Liver (tissue), 9 donors: Measurements from ENCODE around the gene LOXL4. TPM values are rescaled to one million over a fixed set of nuclear protein-coding genes. Genes with fewer than 3 reads are reported as not detected.

Experiments
- DNase-seq: peaks from one replicate; pipeline ENCODE4 v3.0.0-alpha.2; 2017; ENCODE audit warnings: low spot score
- H3K27ac ChIP-seq, 2 donors: one replicate each; pipeline ENCODE4 v1.7.0; 2013; ENCODE audit warnings: inconsistent platforms in 2 of 2, low read length in 2 of 2, control low read depth in 1 of 2, low read depth in 1 of 2, mild to moderate bottlenecking in 1 of 2
- H3K27me3 ChIP-seq, 4 donors: one replicate each; pipeline versions ENCODE4 v1.6.1 to v1.7.0; 2013; ENCODE audit warnings: low read length in 3 of 4, inconsistent platforms in 1 of 4, mild to moderate bottlenecking in 1 of 4, moderate library complexity in 1 of 4; ENCODE audit not compliant: control insufficient read depth in 4 of 4, insufficient read depth in 4 of 4
- H3K36me3 ChIP-seq, 4 donors: one replicate each; pipeline versions ENCODE4 v1.6.1 to v1.7.0; 2013; ENCODE audit warnings: low read length in 3 of 4, mild to moderate bottlenecking in 3 of 4, low read depth in 1 of 4, moderate library complexity in 1 of 4; ENCODE audit not compliant: control insufficient read depth in 4 of 4, insufficient read depth in 3 of 4
- H3K4me1 ChIP-seq, 4 donors: one replicate each; pipeline versions ENCODE4 v1.6.1 to v1.7.0; 2013; ENCODE audit warnings: low read length in 3 of 4, mild to moderate bottlenecking in 3 of 4, moderate library complexity in 1 of 4; ENCODE audit not compliant: control insufficient read depth in 4 of 4, insufficient read depth in 4 of 4
- H3K4me3 ChIP-seq, 3 donors: one replicate each; pipeline versions ENCODE4 v1.6.1 to v1.7.0; 2013; ENCODE audit warnings: low read length in 3 of 3, control low read depth in 1 of 3, low read depth in 1 of 3, mild to moderate bottlenecking in 1 of 3
- H3K9ac ChIP-seq, 2 donors: one replicate each; pipeline ENCODE4 v1.7.0; 2013; ENCODE audit warnings: low read length in 2 of 2, mild to moderate bottlenecking in 2 of 2, moderate library complexity in 2 of 2, control low read depth in 1 of 2, low read depth in 1 of 2
- H3K9me3 ChIP-seq, 4 donors: one replicate each; pipeline versions ENCODE4 v1.6.1 to v1.7.0; 2013; ENCODE audit warnings: low read length in 3 of 4; ENCODE audit not compliant: control insufficient read depth in 4 of 4
- FOXA1 ChIP-seq: IDR thresholded peaks from 2 replicates; pipeline ENCODE4 v1.6.1; 2016; ENCODE audit warnings: antibody characterized with exemption
- FOXA2 ChIP-seq: IDR thresholded peaks from 2 replicates; pipeline ENCODE4 v1.6.1; 2016; ENCODE audit warnings: antibody characterized with exemption
- GABPA ChIP-seq, 2 donors: IDR thresholded peaks in 1 of 2; conservative IDR thresholded peaks in 1 of 2; 2 replicates each; pipeline ENCODE4 v1.6.1; 2016; ENCODE audit warnings: antibody characterized with exemption in 2 of 2, mild to moderate bottlenecking in 1 of 2, moderate library complexity in 1 of 2
- HNF4A ChIP-seq, 2 donors: conservative IDR thresholded peaks; 2 replicates each; pipeline ENCODE4 v1.6.1; 2016; ENCODE audit warnings: antibody characterized with exemption in 2 of 2, mild to moderate bottlenecking in 2 of 2
- HNF4G ChIP-seq: IDR thresholded peaks from 2 replicates; pipeline ENCODE4 v1.6.1; 2016; ENCODE audit warnings: antibody characterized with exemption
- JUND ChIP-seq, 2 donors: IDR thresholded peaks; 2 replicates each; pipeline ENCODE4 v1.6.1; 2016; ENCODE audit warnings: antibody characterized with exemption in 2 of 2
- NR2F2 ChIP-seq: IDR thresholded peaks from 2 replicates; pipeline ENCODE4 v1.6.1; 2016; ENCODE audit warnings: antibody characterized with exemption
- RAD21 ChIP-seq, 2 donors: IDR thresholded peaks; 2 replicates each; pipeline ENCODE4 v1.6.1; 2016; ENCODE audit warnings: antibody characterized with exemption in 2 of 2, mild to moderate bottlenecking in 2 of 2
- RXRA ChIP-seq, 2 donors: IDR thresholded peaks; 2 replicates each; pipeline ENCODE4 v1.6.1; 2017 to 2018; ENCODE audit warnings: antibody characterized with exemption in 2 of 2, mild to moderate bottlenecking in 1 of 2
- SP1 ChIP-seq: IDR thresholded peaks from 2 replicates; pipeline ENCODE4 v1.6.1; 2018; ENCODE audit warnings: antibody characterized with exemption, mild to moderate bottlenecking
- TAF1 ChIP-seq: conservative IDR thresholded peaks from 2 replicates; pipeline ENCODE4 v1.6.1; 2016; ENCODE audit warnings: antibody characterized with exemption, mild to moderate bottlenecking
- YY1 ChIP-seq: IDR thresholded peaks from 2 replicates; pipeline ENCODE4 v1.6.1; 2016; ENCODE audit warnings: antibody characterized with exemption, mild to moderate bottlenecking
- WGBS: extraction: QIAGEN DNeasy Blood & Tissue Kit; methylation state at CpG from one replicate; pipeline ENCODE4 v1.1.7; 2013; 5-methylcytosine and 5-hydroxymethylcytosine counted together
- polyA plus RNA-seq, 2 donors: library from polyadenylated mRNA; stranded (reverse) in 1 of 2; unstranded in 1 of 2; fragments of 200-250 nt in 1 of 2; fragments of >200 nt in 1 of 2; fragmentation: Nextera tagmentation in 1 of 2; extraction: Ambion mirVana in 1 of 2; gene quantifications; one replicate each; pipeline versions ENCODE4 v1.2.1 to v1.2.3, GENCODE V29; 2013 to 2015
- total RNA-seq, 2 donors: library from RNA; depleted of rRNA; stranded (reverse); fragments of >200 nt; gene quantifications; one replicate each; pipeline ENCODE4 v1.2.3, GENCODE V29; 2014
- TF ChIP-seq, protein P1 (sequence below): IDR thresholded peaks from 2 replicates; pipeline ENCODE4 v1.6.1; 2016; ENCODE audit warnings: antibody characterized with exemption, mild to moderate bottlenecking
- TF ChIP-seq, protein P2 (sequence below): IDR thresholded peaks from 2 replicates; pipeline ENCODE4 v1.6.1; 2016; ENCODE audit warnings: antibody characterized with exemption
- TF ChIP-seq, protein P3 (sequence below): IDR thresholded peaks from 2 replicates; pipeline ENCODE4 v1.6.1; 2016; ENCODE audit warnings: antibody characterized with exemption
- TF ChIP-seq, protein P4 (sequence below): fragments of 150-350 bp; IDR thresholded peaks from 2 replicates; pipeline ENCODE4 v1.5.1; 2017; ENCODE audit warnings: improper control_type of control experiment, low read depth, low read length; ENCODE audit not compliant: missing input control
- donor health status: healthy.
- donor health status: healthy.
- donor health status: healthy.
- donor health status: healthy.
- donor health status: healthy.

Gene LOXL4
- total and polyA plus RNA-seq, 4 donors, result 0.38 to 18.5 (median 1.0) TPM

DNA sequence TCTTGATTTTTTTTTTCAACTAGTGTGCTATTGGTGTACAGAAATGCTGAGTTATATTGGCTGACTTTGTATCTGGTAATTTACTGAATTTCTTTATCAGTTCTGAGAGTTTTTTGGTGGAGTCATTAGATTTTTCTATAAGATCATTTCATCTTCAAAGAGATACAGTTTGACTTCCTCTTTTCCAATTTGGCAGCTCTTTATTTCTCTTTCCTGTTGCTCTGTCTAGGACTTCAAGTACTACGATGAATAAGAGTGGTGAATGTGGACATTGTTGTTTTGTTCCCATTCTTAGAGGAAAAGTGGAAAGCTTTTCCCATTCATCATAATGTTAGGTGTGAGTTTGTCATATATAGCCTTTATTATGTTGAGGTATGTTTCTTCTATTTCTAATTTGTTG is 50.2 kb downstream of the LOXL4 start:
- Histone ChIP-seq H3K27ac (no peak overlapping the region), H3K4me3 (no peak overlapping the region), H3K9ac (no peak overlapping the region), H3K9me3 (peaks cover 0 to 9% (median 3%) of the 10 kb centered on the region in 4 donors), H3K36me3 (peaks cover 0 to 4% (median 0%) of the 10 kb centered on the region in 4 donors), H3K4me1 (no peaks in the 10 kb centered on the region), H3K27me3 (no peaks in the 10 kb centered on the region)
- TF ChIP-seq, protein P1, sequence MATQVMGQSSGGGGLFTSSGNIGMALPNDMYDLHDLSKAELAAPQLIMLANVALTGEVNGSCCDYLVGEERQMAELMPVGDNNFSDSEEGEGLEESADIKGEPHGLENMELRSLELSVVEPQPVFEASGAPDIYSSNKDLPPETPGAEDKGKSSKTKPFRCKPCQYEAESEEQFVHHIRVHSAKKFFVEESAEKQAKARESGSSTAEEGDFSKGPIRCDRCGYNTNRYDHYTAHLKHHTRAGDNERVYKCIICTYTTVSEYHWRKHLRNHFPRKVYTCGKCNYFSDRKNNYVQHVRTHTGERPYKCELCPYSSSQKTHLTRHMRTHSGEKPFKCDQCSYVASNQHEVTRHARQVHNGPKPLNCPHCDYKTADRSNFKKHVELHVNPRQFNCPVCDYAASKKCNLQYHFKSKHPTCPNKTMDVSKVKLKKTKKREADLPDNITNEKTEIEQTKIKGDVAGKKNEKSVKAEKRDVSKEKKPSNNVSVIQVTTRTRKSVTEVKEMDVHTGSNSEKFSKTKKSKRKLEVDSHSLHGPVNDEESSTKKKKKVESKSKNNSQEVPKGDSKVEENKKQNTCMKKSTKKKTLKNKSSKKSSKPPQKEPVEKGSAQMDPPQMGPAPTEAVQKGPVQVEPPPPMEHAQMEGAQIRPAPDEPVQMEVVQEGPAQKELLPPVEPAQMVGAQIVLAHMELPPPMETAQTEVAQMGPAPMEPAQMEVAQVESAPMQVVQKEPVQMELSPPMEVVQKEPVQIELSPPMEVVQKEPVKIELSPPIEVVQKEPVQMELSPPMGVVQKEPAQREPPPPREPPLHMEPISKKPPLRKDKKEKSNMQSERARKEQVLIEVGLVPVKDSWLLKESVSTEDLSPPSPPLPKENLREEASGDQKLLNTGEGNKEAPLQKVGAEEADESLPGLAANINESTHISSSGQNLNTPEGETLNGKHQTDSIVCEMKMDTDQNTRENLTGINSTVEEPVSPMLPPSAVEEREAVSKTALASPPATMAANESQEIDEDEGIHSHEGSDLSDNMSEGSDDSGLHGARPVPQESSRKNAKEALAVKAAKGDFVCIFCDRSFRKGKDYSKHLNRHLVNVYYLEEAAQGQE, result no peak
- no peak for TF ChIP-seq NR2F2
- DNase-seq, result no peak
- WGBS, result 75% methylated on average over 1 of the region's 1 CpG

GRCh38 chr10:98215373-98215772 is 52.6 kb downstream of the LOXL4 start:
- Histone ChIP-seq H3K36me3 (peaks cover 0 to 4% (median 0%) of the 10 kb centered on the region in 4 donors), H3K4me3 (no peak overlapping the region), H3K27ac (no peak overlapping the region), H3K9me3 (peaks cover 0 to 9% (median 3%) of the 10 kb centered on the region in 4 donors), H3K27me3 (no peaks in the 10 kb centered on the region), H3K4me1 (no peaks in the 10 kb centered on the region), H3K9ac (no peak overlapping the region)
- TF ChIP-seq JUND (IDR thresholded peaks at IDR 0.05) (no peak), YY1 (no peak), NR2F2 (no peak), GABPA (IDR thresholded peaks at IDR 0.05 in 1 of 2, conservative IDR thresholded peaks at IDR 0.05 in 1 of 2) (no peak), HNF4A (conservative IDR thresholded peaks at IDR 0.05) (no peak), SP1 (no peak), HNF4G (no peak), RAD21 (IDR thresholded peaks at IDR 0.05) (no peak), TAF1 (no peak), FOXA1 (no peak), RXRA (IDR thresholded peaks at IDR 0.05) (no peak), FOXA2 (no peak)
- TF ChIP-seq, protein P1, result no peak
- TF ChIP-seq, protein P2, sequence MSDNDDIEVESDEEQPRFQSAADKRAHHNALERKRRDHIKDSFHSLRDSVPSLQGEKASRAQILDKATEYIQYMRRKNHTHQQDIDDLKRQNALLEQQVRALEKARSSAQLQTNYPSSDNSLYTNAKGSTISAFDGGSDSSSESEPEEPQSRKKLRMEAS, result no peak
- TF ChIP-seq, protein P3, sequence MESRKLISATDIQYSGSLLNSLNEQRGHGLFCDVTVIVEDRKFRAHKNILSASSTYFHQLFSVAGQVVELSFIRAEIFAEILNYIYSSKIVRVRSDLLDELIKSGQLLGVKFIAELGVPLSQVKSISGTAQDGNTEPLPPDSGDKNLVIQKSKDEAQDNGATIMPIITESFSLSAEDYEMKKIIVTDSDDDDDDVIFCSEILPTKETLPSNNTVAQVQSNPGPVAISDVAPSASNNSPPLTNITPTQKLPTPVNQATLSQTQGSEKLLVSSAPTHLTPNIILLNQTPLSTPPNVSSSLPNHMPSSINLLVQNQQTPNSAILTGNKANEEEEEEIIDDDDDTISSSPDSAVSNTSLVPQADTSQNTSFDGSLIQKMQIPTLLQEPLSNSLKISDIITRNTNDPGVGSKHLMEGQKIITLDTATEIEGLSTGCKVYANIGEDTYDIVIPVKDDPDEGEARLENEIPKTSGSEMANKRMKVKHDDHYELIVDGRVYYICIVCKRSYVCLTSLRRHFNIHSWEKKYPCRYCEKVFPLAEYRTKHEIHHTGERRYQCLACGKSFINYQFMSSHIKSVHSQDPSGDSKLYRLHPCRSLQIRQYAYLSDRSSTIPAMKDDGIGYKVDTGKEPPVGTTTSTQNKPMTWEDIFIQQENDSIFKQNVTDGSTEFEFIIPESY, result no peak
- TF ChIP-seq, protein P4, sequence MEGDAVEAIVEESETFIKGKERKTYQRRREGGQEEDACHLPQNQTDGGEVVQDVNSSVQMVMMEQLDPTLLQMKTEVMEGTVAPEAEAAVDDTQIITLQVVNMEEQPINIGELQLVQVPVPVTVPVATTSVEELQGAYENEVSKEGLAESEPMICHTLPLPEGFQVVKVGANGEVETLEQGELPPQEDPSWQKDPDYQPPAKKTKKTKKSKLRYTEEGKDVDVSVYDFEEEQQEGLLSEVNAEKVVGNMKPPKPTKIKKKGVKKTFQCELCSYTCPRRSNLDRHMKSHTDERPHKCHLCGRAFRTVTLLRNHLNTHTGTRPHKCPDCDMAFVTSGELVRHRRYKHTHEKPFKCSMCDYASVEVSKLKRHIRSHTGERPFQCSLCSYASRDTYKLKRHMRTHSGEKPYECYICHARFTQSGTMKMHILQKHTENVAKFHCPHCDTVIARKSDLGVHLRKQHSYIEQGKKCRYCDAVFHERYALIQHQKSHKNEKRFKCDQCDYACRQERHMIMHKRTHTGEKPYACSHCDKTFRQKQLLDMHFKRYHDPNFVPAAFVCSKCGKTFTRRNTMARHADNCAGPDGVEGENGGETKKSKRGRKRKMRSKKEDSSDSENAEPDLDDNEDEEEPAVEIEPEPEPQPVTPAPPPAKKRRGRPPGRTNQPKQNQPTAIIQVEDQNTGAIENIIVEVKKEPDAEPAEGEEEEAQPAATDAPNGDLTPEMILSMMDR, result no peak
- no peak for DNase-seq
- WGBS, result 98% methylated on average over 2 of the region's 2 CpGs
